Stimulated activated CD4-positive, alpha-beta T cell treated with anti-CD3 and anti-CD28 coated beads, Interleukin-12 subunit alpha, Interleukin-12 subunit beta, amount 100 ng/mL, for 24 hours (primary cell): Measurements from ENCODE around the gene PRPF39.
"Not testable (repeated sequence)": the region's sequence is repeated elsewhere in the genome, so short reads cannot be mapped to it uniquely, and the experiment has no call there.

Experiments
- DNase-seq, 2 experiments: peaks; one replicate each; pipeline ENCODE4 v3.0.0-alpha.2; 2020; ENCODE audit warnings: low read depth in 2 of 2

The PRPF39 gene

GRCh38 chr14:45081096-45081495 lies 2.8 kb upstream of the PRPF39 start:
- DNase-seq = not testable (repeated sequence)

GRCh38 chr14:45082420-45082819 lies 1.5 kb upstream of the PRPF39 start:
- DNase-seq = no peak

- DNase-seq = no peak
Observed at GRCh38 chr14:45083617-45083975, 320 bp upstream of the PRPF39 start.

- no peak for DNase-seq
Observed at GRCh38 chr14:45084946-45085346, 1.0 kb downstream of the PRPF39 start.

- no peak for DNase-seq
Observed at GRCh38 chr14:45089813-45090212, 5.9 kb downstream of the PRPF39 start.

- no peak for DNase-seq
Observed at GRCh38 chr14:45091710-45092109, 7.8 kb downstream of the PRPF39 start.

GRCh38 chr14:45094275-45094674 lies 10.4 kb downstream of the PRPF39 start:
- DNase-seq = no peak

GRCh38 chr14:45095143-45095542 lies 11.2 kb downstream of the PRPF39 start:
- DNase-seq = no peak

GRCh38 chr14:45096218-45096617 lies 12.3 kb downstream of the PRPF39 start:
- no peak for DNase-seq

GRCh38 chr14:45103806-45104205 lies 19.9 kb downstream of the PRPF39 start:
- no peak for DNase-seq

GRCh38 chr14:45104561-45104960 lies 20.6 kb downstream of the PRPF39 start:
- DNase-seq = no peak

- no peak for DNase-seq
Observed at GRCh38 chr14:45112896-45113781, 29.2 kb downstream of the PRPF39 start.

- DNase-seq = no peak
Observed at GRCh38 chr14:45114327-45114726, 30.4 kb downstream of the PRPF39 start.

- DNase-seq = no peak
Observed at GRCh38 chr14:45118594-45118993, 34.7 kb downstream of the PRPF39 start.

GRCh38 chr14:45120096-45120495 lies 36.2 kb downstream of the PRPF39 start:
- DNase-seq = no peak

GRCh38 chr14:45123271-45123670 lies 39.4 kb downstream of the PRPF39 start:
- DNase-seq = no peak

GRCh38 chr14:45125754-45126153 lies 41.8 kb downstream of the PRPF39 start:
- DNase-seq = no peak

GRCh38 chr14:45128963-45129629 lies 45.2 kb downstream of the PRPF39 start:
- DNase-seq = no peak

GRCh38 chr14:45133683-45134050 lies 49.8 kb downstream of the PRPF39 start:
- DNase-seq = no peak

- peak; percentile 85 to 91 for DNase-seq
Observed at GRCh38 chr14:45134051-45134958, 50.4 kb downstream of the PRPF39 start, which contains the start of gene FKBP3. FKBP3 (minus strand) TSS chr14:45134481; CDS start chr14:45134456, 25 bp downstream.

GRCh38 chr14:45135156-45135555 lies 51.2 kb downstream of the PRPF39 start:
- DNase-seq = no peak
